GM21723 (cell line): ENCODE results near the gene PDGFA.

ENCODE experiments used
- ATAC-seq: cut with Tn5 transposase; IDR thresholded peaks from one replicate; pipeline ENCODE4 v1.9.1; 2021; ENCODE audit warnings: mild to moderate bottlenecking, moderate library complexity; ENCODE audit not compliant: unreplicated experiment

Gene PDGFA

DNA sequence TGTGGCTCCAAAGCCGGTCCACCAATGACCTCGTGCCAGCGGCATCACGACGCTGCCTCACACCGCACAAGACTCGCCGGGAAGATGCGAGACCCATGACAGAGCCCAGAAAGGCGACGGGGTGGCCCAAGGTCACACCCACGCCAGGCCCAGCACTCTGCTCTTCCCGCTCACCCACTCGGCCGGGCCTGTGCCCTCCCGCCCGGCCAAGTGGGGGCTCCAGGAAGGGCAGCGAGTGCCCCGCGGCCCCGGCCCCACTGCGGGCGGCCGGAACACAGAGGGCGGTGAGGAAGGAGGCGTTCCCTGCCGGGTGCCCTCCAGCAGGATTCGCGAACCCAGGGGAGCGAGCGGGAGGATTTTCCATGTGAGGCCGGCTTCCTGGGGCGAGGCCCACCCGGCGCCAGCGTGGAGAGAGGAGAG is 56.3 kb downstream of the PDGFA start:
- no peak for ATAC-seq

DNA sequence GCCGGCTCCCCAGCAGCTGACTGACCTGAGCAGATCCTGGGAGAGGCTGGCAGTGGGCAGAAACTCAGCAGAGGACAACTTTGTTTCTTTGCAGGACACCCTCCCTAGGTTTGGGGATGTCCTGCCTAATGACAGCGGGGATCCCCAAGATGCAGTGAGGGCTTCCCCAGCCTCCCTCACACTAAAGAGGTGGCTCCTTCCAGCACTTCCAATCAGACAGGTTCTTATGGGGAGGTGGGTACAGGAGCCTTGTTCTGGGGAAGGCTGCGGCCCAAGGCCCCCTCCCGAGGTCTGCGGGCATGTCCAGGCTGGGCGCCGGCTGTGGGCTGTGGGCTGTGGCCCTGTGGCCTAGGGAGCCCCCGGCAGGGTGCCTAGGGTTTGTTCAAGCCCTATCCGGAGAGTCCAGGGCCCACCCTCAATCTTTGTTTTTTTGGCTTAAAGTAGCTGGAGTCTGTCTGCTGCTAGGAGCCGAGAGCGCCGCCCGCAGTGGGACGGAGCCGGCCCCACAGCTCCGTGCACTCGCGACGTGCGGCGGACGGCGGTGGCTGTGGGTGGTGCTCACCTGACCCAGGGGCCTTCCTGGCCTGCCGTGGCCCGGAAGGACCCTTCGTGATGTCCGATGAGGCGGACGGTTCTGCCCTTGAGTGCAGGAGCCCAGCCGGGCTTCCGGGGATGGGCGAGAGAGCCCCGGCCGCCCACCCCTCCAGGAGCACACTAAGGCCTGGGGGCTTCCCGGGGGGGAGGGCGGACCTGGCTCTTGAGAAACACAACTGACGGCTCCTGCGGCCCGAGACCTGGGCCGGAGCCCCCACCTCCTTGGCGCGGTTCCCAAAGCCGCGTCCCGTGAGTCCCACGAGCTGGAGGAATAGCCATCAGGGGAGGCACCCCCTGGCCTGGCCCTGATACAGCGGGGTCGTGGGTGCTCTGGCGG is 57.2 kb downstream of the PDGFA start:
- ATAC-seq, result no peak

DNA sequence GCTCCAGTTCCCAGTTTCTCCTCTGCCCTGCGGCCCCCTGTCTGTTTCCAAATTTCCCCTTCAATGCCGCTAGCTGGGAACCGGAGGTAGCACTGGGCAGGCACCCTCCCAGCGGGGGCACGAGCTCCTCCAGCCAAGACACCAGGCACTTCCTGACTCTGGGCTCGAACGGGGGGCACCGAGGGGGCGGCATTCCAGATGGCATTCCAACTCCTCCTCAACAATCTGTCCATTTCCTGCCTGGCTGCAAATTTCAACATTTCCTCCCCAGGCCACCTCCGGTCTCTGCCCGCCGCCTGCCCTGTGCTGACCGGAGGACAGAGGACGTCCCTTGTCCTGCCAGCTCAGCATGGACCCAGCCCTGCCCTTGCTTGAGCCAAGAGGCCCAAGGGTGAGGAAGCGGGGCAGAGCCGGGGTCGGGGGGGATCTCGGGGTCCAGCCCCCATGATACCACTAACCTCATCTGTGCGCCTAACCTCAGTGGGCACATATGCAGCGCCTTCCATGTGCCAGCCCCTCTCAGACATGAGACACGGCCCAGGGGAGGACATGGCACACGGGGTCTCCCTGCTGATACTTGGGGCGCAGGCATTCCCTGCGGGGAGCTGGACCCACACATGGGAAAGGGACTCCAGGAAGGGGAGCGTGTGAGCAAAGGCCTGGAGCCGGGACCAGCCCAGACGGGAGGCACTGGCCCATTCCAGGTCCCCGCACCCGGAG is 58.0 kb downstream of the PDGFA start:
- no peak for ATAC-seq

DNA sequence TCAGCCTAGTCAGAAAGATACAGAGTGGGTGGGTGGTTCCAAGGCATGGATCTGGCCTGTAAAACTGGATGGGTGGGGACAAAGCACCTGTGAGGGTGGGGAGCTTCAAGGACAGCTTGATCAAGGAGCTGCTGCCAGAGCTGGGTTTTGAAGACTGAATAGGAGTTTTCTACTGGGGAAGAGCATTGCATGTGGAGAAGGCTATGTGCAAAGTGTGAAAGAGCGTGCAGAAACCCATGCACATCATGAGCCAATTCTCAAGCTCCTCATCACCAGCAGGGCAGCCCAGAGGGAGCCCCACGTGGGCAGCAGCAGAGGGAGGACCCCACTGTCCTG is 58.6 kb downstream of the PDGFA start:
- ATAC-seq, result no peak

DNA sequence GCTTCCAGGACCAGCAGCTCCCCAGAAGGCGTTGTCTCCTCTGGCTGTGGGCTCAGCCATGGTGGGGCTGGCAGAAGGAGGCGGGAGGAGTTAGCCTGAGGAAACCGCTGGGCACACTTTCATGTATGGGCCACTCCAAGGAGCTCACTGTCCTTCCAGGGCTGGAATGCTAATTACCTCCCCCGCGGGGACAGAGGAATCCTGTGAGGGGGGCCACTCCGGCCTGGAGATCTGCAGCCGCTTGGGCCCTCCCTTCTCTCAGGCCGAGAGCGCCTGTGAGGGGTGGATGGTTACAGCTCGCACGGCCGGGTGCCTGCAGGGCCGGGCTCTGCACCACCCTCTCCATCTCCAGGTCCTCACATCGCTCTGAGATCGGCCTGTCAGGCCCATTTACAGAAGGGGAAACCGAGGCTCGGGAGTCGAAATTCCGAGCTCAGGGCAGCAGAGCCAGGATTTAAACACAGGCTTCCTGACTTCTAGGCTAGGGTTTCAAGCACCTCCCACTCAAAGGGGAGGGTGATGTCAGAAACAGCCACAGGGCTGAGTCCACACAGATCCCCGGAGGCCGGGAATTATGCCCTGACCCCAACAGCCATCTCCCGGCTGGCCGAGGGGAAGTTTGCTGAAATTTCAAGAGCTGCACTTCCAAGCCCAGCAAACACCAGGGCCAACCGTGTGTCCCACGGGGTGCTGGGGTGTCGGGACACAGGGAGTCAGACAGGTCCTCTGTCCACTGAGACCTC is 59.1 kb downstream of the PDGFA start:
- no peak for ATAC-seq

DNA sequence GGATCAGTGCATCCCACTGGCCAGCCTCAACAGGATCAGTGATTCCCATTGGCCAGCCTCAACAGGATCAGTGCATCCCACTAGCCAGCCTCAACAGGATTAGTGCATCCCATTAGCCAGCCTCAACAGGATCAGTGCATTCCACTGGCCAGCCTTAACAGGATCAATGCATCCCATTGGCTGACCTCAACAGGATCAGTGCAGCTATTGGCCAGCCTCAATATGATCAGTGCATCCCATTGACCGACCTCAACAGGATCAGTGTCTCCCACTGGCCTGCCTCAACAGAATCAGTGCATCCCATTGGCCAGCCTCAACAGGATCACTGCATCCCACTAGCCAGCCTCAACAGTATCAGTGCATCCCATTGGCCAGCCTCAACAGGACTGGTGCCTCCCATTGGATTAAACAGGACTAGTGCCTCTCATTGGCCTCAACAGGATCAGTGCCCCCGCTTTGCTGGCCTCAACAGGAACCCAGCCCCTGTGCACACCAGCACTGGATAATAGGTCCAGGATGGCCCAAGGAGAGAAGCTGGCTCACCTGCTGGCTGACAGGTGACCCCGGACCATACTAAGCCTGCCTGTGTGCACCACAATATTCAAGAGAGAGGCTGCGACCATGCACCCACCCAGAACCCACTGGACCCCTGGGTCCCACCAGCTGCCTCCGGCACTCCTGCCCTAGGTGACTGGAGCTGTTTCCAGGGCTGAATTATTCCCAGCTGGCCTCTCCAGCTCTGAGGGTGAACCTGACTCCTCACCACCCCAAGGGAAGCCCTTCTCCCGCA is 59.9 kb downstream of the PDGFA start:
- ATAC-seq, result no peak

DNA sequence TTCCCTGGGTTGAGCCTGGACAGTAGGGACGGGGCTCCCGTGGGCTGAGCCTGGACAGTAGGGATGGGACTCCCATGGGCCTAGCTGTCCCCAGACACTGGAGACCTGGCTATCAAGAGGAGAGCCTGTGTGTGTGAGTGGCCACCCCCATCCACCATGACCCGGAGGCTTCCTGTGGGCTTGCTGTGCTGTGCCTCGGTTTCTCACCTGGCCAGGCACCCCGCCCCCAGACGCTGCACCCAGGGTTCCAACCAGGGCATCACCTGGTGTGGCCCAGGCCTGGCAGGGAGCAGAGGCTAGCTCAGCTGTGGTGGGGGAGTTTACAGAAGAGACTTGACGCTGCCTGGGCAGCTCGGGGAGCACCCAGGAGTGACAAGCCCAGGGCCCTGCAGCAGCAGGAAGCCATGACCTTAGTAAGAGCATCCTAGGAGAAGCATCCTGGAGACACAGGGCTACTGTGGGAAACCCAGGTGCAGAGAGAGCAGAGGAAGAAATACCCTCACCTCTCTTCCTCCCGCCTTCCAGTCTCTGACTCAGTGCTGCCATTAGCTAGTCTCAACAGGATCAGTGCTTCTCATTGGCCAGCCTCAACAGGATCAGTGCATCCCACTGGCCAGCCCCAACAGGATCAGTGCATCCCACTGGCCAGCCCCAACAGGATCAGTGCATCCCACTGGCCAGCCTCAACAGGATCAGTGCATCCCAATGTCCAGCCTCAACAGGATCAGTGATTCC is 61.0 kb downstream of the PDGFA start:
- no peak for ATAC-seq

DNA sequence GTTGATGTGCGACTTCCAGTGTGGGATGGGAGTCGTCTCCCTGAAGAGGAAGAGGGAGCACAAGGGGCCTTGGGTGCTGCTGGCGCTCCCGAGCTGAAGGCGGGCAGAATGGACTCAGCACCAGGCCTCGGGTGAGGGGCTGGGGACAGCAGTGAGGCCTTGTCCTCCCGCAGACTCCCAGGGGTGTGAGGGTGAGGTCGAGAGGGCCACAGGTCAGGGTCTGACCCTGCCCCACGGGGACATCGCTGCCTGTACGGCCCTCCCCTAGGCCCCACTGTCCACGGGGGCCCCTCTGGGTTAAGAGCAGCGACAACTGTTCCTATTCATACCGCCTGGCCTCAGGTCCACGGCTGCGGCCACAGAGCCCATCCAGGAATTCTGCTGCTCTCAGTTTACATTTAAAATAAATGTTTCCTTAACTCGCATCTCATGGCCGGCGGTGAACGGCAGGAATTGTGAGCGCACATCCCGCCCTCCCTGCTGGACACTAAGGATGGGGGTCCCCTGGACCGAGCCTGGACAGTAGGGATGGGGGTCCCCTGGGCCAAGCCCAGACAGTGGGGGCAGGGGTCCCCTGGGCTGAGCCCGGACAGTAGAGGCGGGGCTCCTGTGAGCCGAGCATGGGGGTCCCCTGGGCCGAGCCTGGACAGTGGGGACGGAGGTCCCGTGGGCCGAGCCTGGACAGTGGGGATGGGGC is 61.7 kb downstream of the PDGFA start:
- no peak for ATAC-seq

DNA sequence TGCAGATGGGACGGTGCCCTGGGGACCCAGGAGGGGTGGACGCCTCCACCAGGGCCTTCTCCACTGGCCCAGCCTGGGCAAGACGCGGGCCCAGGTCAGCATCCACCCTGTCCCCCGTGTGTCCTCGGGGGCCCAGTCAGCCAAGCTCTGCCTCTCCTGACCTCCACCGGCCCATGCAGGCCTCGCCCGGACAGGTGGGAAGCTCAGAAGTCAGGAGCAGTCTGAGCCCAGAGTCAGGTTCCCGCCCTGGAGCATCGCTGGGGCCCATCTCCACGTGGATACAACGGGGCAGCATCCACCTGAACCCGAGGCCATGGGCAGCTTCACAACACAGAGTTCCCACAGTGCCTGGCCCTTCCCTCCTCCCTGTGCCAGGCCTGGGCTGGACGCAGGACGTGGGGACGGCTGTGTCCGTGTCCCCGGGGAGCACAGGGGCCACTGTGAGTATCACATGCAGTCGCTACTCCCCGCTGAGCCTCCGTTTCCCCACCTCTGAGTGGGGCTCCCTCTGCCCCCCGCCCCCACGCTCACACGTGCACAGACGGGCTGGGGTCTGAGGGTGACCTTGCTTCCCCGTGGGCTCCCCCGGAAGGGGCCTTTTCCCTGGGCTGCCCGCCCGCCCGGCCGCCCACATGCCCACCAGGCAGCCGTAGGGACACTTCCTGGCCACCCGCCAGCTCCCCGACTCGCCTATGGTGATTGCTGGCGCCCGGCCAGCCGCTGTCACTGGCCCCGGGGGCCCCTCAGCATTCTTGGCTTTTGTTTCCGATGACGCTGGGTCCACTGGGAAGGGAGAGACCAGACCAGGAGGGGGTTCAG is 64.3 kb downstream of the PDGFA start:
- ATAC-seq, result no peak

DNA sequence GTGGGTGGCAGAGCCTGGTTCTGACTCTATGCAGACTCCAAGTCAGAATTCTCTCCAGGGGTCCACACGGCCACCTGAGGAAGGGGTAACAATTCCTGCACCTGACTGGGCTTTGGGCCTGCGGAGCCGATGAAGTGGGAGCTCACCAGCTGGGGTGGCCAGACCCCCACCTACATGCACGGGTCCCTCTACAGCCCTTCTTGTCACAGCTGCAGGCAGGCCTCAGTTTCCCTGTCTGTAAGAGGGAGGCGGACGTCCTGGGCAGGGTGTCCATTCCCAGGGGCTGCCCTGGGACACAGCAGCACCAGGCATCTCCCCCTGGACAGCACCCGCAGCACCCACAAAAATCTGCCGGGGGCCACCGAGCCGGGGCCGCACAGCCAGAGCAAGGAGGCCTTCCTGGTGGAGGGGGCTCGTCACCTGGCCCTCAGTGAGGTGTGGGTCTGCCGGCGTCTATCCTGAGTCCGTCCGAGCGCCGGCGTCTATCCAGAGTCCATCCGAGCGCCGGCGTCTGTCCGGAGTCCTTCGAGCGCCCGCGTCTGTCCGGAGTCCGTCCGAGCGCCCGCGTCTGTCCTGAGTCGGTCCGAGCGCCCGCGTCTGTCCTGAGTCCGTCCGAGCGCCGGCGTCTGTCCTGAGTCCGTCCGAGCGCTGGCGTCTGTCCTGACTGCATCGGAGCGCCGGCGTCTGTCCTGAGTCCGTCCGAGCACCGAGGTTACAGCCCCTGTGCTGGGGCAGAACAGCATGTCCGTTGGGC is 65.1 kb downstream of the PDGFA start:
- ATAC-seq, result no peak

DNA sequence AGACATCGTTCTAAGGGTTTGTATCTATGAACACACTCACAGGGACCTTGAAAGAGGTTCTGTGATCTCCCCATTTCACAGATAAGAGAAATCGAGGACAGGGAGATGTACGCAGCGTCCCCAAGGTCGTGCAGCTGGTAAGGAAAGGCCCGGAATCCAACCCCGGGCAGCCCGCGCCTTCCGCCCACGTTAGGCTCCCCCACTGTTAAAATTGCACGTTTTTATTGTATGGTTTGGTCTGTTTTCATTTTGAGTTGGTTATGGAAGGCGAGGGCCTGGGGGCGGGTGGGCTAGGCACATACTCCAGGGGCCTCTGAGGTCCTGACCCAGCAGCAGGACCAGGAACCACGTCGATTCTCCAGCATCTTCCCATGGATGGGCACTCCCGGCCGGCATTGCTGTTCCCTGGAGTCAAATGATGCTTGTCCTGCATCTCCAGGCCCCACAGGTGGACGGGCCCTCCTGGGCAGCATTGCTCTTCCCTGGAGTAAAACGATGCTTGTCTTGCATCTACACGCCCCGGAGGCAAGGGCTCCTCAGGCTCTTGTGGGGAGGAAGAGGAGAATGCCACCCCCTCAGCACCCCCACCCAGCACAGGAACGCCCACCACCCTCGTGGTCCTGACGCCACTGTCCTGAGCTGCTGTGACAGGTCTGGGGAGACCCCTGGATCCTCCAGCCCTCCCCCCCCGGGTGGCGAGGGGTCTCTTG is 65.9 kb downstream of the PDGFA start:
- ATAC-seq, result no peak

DNA sequence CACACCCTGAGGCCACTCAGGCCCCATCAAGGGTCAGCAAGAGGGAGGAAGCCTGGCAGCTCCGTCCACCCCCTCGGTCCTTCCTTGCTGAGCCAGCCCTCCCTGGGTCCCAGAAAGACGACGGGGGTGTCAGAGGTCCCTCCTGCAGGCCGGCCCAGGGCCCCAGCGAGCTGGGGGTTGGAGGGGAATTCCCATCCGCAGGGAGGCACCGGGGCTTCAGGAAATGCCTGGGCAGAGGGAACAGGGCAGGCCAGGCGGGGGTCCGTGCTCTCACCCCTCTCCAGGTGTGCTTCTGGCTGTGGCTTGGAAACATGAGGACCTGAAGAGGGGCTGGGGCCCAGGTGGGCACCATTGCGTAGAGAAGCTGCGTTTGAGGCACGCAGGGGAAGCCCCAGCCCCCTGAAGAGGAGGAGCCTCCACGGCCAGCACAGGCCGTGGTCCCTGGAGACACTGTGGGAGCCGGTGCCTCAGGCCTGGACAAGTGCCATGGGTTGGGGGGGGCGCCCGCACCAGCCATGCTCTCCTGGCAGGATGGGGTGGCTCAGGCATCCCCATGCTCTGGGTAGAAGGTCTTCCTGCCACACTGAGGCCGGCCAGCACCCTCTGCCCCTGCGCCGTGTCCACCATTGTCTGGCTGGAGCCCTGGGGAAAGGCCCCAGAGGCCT is 66.7 kb downstream of the PDGFA start:
- ATAC-seq, result no peak

DNA sequence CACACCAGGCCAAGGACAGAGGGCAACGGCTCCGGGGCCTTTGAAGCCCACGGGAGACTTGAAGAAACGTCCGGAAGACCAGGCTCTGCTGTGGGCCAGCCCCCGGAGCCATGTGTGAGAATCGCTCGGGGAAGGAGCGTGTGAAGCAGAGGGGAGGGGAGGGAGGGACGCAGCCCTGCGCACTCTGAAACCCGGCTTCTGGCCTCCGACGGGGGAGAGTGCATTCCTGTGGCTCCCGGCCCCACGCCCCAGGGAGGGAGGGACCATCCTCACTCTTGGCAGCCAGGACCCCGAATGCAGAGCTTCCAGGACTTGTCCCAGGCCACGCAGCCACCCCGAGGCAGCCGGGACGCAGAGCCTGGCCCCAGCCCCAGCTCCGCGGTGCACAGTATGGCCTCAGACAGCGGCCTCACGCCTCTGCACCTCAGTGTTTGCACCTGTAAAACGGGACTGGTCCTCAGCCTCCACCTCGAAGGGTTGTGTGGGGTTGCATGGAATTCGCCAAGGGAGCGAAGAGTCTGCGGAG is 67.4 kb downstream of the PDGFA start:
- ATAC-seq, result no peak

DNA sequence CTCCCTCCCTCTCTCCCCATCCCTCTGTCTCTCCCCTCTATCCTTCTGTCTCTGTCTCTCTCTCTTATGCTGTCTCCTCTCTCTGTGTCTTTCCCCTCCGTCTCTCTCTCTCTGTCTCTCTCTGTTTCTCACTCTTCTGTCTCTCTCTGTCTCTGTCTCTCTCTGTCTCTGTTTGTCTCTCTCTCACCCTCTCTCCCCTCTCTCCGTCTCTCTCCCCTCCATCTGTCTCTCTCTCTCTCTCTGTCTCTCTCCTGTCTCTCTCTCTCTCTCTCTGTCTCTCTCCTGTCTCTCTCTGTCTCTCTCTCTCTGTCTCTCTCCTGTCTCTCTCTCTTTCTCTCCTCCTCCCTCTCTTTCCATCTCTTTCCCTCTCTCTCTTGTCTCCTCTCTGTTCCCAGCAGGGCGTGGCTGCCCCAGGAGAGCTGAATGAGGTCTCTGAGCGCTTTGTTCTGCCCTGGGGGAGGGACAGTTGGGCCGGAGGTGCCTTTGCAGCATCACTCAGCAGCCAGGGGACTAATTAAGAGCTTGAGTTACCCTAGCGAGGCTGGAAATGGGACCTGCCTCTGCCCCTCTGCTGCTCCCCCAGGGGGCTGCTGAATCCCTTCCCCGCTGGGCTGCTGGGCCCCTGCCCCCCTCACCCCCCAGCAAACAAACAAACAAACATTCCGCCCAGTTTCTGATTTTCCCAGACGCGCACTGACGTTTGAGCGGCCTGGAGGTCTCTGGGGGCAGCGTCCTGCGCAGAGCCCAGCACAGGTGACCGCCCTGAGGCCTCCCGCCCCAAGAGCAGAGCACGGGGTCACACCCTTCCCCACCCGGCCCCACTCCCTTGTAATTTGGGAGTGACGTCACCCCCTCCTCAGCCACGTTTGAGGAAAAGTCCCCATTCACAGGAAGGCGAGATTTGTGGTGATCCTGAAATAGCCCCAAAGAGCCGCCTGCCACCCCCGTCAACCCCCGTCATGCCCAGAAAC is 68.1 kb downstream of the PDGFA start:
- ATAC-seq, result no peak

DNA sequence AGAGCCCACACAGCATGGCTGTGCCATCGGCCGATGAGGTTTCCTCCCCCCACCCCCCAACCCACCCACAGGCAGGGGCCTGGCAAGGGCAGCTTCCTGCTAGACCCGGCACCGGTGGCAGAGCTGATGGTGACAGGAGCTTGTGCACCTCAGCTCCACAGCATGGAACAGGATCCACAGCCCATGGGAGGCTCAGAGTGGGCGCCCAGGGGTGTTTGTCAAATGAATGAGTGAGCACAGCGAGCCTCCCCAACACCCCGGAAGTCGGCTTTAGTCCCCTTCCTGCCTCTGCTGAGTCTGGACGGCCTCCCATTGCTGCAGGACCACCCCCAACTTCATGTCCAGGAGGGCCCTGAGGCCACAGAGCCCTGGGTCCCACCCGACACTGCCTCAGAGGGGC is 68.9 kb downstream of the PDGFA start:
- no peak for ATAC-seq
